Karpas-422 (cell line): Measurements from ENCODE around the gene CT45A9. TPM values are rescaled to one million over a fixed set of nuclear protein-coding genes. Genes with fewer than 3 reads are reported as not detected.
"Not testable (repeated sequence)": the region's sequence is repeated elsewhere in the genome, so short reads cannot be mapped to it uniquely, and the experiment has no call there.

Source experiments
- DNase-seq: peaks from one replicate; pipeline ENCODE4 v3.0.0-alpha.2; 2015
- H2AFZ ChIP-seq: fragments of 200-600 bp; sonication (generic); 2 replicates; pipeline ENCODE4 v1.6.1; 2014; ENCODE audit warnings: antibody characterized with exemption, low read length, mixed read lengths
- H3K27ac ChIP-seq: fragments of 200-600 bp; sonication (generic); 2 replicates; pipeline ENCODE4 v1.5.1; 2014; ENCODE audit warnings: mild to moderate bottlenecking, low read length, moderate library complexity
- H3K27me3 ChIP-seq: fragments of 200-600 bp; sonication (generic); 2 replicates; pipeline ENCODE4 v1.6.1; 2014; ENCODE audit warnings: low read length, mixed read lengths
- H3K36me3 ChIP-seq: fragments of 200-600 bp; sonication (generic); 2 replicates; pipeline ENCODE4 v1.6.1; 2014; ENCODE audit warnings: low read length, mixed read lengths; ENCODE audit not compliant: insufficient read depth
- H3K4me1 ChIP-seq: fragments of 200-600 bp; sonication (generic); 2 replicates; pipeline ENCODE4 v1.6.1; 2014; ENCODE audit warnings: mild to moderate bottlenecking, low read length, mixed read lengths
- H3K4me2 ChIP-seq: fragments of 200-600 bp; sonication (generic); 2 replicates; pipeline ENCODE4 v1.6.1; 2014; ENCODE audit warnings: low read length, low read depth, mild to moderate bottlenecking; ENCODE audit not compliant: poor library complexity, severe bottlenecking
- H3K4me3 ChIP-seq: fragments of 200-600 bp; sonication (generic); 2 replicates; pipeline ENCODE4 v1.5.1; 2014; ENCODE audit warnings: mild to moderate bottlenecking, antibody characterized with exemption, low read length, mixed read lengths
- H3K79me2 ChIP-seq: fragments of 200-600 bp; sonication (generic); 2 replicates; pipeline ENCODE4 v1.6.1; 2014; ENCODE audit warnings: mild to moderate bottlenecking, low read length, mixed read lengths
- H3K9ac ChIP-seq: fragments of 200-600 bp; sonication (generic); 2 replicates; pipeline ENCODE4 v1.6.0; 2014; ENCODE audit warnings: low read length
- H3K9me2 ChIP-seq: fragments of 200-600 bp; sonication (generic), shearing (Covaris generic); replicated peaks from 2 replicates; pipeline ENCODE4 v1.6.0; 2014; ENCODE audit warnings: mild to moderate bottlenecking, low read length, moderate library complexity; ENCODE audit not compliant: insufficient read depth
- H3K9me3 ChIP-seq: fragments of 300-700, 200-600 bp; sonication (generic); 2 replicates; pipeline ENCODE4 v1.6.1; 2014; ENCODE audit warnings: low read length, mixed read lengths
- H4K20me1 ChIP-seq: fragments of 200-600 bp; sonication (generic); 2 replicates; pipeline ENCODE4 v1.6.1; 2014; ENCODE audit warnings: mild to moderate bottlenecking, antibody characterized with exemption, low read length, low read depth; ENCODE audit not compliant: insufficient read depth
- total RNA-seq: library from RNA; depleted of rRNA; stranded (reverse); fragments of >200 nt; shearing (Covaris generic); gene quantifications from 2 replicates; pipeline ENCODE4 v1.2.3, GENCODE V29; 2014; ENCODE audit warnings: low replicate concordance; rRNA removed

The CT45A9 gene
- total RNA-seq, 1 experiment from 2014 or later = not detected

GRCh38 chrX:135888230-135888629 is 16.6 kb upstream of the CT45A9 start:
- H3K27me3 ChIP-seq, H3K4me1 ChIP-seq, DNase-seq, H2AFZ ChIP-seq, H3K4me3 ChIP-seq, H3K79me2 ChIP-seq, H3K27ac ChIP-seq, H3K9me2 ChIP-seq, H4K20me1 ChIP-seq, H3K9ac ChIP-seq, H3K36me3 ChIP-seq, H3K9me3 ChIP-seq, H3K4me2 ChIP-seq: not testable (repeated sequence)

DNA sequence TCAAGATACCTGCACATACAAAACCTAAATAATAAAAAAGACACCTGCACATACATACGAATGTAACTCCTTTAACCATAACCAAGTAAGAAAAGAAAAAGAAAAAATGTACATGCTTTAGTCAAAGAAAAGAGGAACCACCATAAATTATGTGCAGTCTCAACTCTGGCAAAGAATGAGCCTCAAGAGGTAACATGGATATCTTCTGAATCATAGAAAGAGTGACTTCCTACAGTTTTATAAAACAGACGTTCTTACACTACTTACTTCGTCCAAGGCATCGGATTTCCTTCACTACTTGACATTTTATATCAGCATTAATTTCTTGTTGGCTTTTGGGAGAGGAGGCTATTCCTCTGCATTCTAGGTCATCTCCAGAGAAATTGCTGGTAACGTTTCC is 11.1 kb upstream of the CT45A9 start:
- H3K9me2 ChIP-seq, H3K9ac ChIP-seq, H3K79me2 ChIP-seq, H2AFZ ChIP-seq, H3K4me3 ChIP-seq, DNase-seq, H3K9me3 ChIP-seq, H4K20me1 ChIP-seq, H3K27me3 ChIP-seq, H3K36me3 ChIP-seq, H3K27ac ChIP-seq, H3K4me2 ChIP-seq, H3K4me1 ChIP-seq: not testable (repeated sequence)

GRCh38 chrX:135854438-135854837 is 17.2 kb downstream of the CT45A9 start, which contains the start of gene CT45A8:
Gene CT45A8 (minus strand): TSS chrX:135854538. CDS start chrX:135850783, 3,755 bp downstream.
- not testable (repeated sequence) for H3K9ac ChIP-seq, H3K4me1 ChIP-seq, H3K9me2 ChIP-seq, H3K4me2 ChIP-seq, H3K27ac ChIP-seq, H3K36me3 ChIP-seq, H3K79me2 ChIP-seq, H4K20me1 ChIP-seq, H3K9me3 ChIP-seq, H3K4me3 ChIP-seq, DNase-seq, H2AFZ ChIP-seq, H3K27me3 ChIP-seq

DNA sequence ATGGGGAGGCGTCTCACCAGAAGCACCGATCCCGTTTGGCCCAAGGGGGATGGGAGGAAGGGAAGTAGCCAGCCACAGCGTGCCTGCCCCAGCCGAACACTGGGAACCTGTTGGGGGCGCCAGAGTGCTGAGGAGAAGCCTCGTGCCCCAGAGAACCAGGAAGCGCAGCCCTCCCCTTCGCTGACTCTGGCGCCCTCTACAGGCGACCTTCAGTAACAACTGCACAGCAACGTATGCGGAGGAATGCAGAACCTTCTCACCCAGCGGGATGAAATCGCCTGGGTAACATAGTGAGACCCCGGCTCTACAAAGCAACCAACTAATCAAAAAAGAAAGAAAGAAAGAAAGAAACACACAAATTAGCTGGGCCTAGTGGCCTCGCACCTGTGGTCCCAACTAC is 34.4 kb downstream of the CT45A9 start, which contains the start of gene CT45A7:
TSS of gene CT45A7 (minus strand) at position 101 of the 400 bp plus-strand sequence. CDS start 3,747 bp downstream, outside the sequence.
- not testable (repeated sequence) for H3K27ac ChIP-seq, H3K9me2 ChIP-seq, H3K4me3 ChIP-seq

GRCh38 chrX:135819912-135820311 is 51.7 kb downstream of the CT45A9 start, which contains the start of gene CT45A2:
Gene CT45A2 (minus strand): TSS chrX:135820012. CDS start chrX:135816265, 3,747 bp downstream.
- not testable (repeated sequence) for H3K4me1 ChIP-seq, H3K9me2 ChIP-seq, H3K4me3 ChIP-seq, H3K27me3 ChIP-seq, H4K20me1 ChIP-seq, H3K9me3 ChIP-seq, H3K9ac ChIP-seq, DNase-seq, H3K36me3 ChIP-seq, H3K4me2 ChIP-seq, H3K27ac ChIP-seq, H3K79me2 ChIP-seq, H2AFZ ChIP-seq

More for the DNA sequence above, 34.4 kb downstream of the CT45A9 start, which contains the start of gene CT45A7:
- H3K36me3 ChIP-seq, DNase-seq, H3K4me1 ChIP-seq, H3K9ac ChIP-seq, H3K4me2 ChIP-seq, H2AFZ ChIP-seq, H3K27me3 ChIP-seq, H3K9me3 ChIP-seq, H4K20me1 ChIP-seq, H3K79me2 ChIP-seq: not testable (repeated sequence)

Other genes starting within 250 kb of the CT45A9 start
- not detected in 2 replicates for gene CT45A1, start 158.2 kb downstream of the CT45A9 start, total RNA-seq
- gene CT45A3, start 103.6 kb downstream of the CT45A9 start, total RNA-seq = not detected in 2 replicates
- gene CT45A5, start 86.3 kb downstream of the CT45A9 start, total RNA-seq = not detected in 2 replicates
- gene CT45A6, start 69.0 kb downstream of the CT45A9 start, total RNA-seq = not detected in 2 replicates
- gene CT45A2, start 51.8 kb downstream of the CT45A9 start, total RNA-seq = not detected in 2 replicates
- not detected in 2 replicates for gene CT45A7, start 34.5 kb downstream of the CT45A9 start, total RNA-seq
- gene CT45A8, start 17.3 kb downstream of the CT45A9 start, total RNA-seq = not detected in 2 replicates
- gene CT45A10, start 21.6 kb upstream of the CT45A9 start, total RNA-seq = not detected in 2 replicates
- gene SAGE1, start 21.9 kb upstream of the CT45A9 start, total RNA-seq = not detected in 2 replicates
- gene MMGT1, start 102.2 kb upstream of the CT45A9 start, total RNA-seq = 9.1 and 25.6 TPM in 2 replicates
- gene SLC9A6, start 113.6 kb upstream of the CT45A9 start, total RNA-seq = 10.0 and 18.3 TPM in 2 replicates